HUES64 (cell line): ENCODE data around the gene NODAL.

Experiments
- H3K27ac ChIP-seq: 2 replicates; pipeline ENCODE4 v1.7.0; 2013; ENCODE audit warnings: low read depth, low read length, inconsistent platforms
- H3K27me3 ChIP-seq: 2 replicates; pipeline ENCODE4 v1.6.1; 2013; ENCODE audit warnings: mild to moderate bottlenecking, low read length; ENCODE audit not compliant: insufficient read depth
- H3K36me3 ChIP-seq: 2 replicates; pipeline ENCODE4 v1.6.1; 2013; ENCODE audit warnings: mild to moderate bottlenecking, low read length; ENCODE audit not compliant: insufficient read depth
- H3K4me1 ChIP-seq: 2 replicates; pipeline ENCODE4 v1.6.1; 2013; ENCODE audit warnings: mild to moderate bottlenecking, low read length, moderate library complexity; ENCODE audit not compliant: insufficient read depth
- H3K4me3 ChIP-seq: 2 replicates; pipeline ENCODE4 v1.5.1; 2013; ENCODE audit warnings: mild to moderate bottlenecking, low read length, moderate library complexity
- H3K9ac ChIP-seq: 2 replicates; pipeline ENCODE4 v1.6.1; 2013; ENCODE audit warnings: mild to moderate bottlenecking, low read depth, low read length
- H3K9me3 ChIP-seq: 2 replicates; pipeline ENCODE4 v1.6.1; 2013; ENCODE audit warnings: low read depth, low read length; ENCODE audit not compliant: insufficient read depth
- WGBS: fragments of 150-250, 120-280 bp; methylation state at CpG from one replicate; pipeline ENCODE4 v1.1.7; 2013; ENCODE audit warnings: missing lambda C conversion rate; 5-methylcytosine and 5-hydroxymethylcytosine counted together

The NODAL gene

DNA sequence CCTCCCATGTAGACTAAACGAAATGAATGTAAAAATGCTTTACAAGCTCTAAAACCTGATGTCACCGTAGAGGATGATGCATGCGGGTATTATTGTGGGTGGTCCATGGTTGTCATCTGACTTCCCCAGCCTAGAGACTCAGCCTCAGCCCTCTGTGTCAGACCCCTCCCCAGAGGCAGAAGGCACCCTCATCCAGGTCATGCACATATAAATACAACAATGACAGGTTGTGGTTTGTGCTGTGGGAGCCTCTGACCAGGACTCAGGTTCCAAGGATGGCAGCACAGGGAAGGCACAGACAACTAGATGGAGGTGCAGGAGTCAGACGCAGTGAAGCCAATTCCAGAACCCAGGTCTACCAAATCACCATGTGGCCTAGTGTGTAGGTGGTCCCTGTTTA, 3.3 kb upstream of the NODAL start:
- Histone ChIP-seq H3K36me3 (no peaks in the 10 kb centered on the region), H3K27me3 (peaks cover 39% of the 10 kb centered on the region)

DNA sequence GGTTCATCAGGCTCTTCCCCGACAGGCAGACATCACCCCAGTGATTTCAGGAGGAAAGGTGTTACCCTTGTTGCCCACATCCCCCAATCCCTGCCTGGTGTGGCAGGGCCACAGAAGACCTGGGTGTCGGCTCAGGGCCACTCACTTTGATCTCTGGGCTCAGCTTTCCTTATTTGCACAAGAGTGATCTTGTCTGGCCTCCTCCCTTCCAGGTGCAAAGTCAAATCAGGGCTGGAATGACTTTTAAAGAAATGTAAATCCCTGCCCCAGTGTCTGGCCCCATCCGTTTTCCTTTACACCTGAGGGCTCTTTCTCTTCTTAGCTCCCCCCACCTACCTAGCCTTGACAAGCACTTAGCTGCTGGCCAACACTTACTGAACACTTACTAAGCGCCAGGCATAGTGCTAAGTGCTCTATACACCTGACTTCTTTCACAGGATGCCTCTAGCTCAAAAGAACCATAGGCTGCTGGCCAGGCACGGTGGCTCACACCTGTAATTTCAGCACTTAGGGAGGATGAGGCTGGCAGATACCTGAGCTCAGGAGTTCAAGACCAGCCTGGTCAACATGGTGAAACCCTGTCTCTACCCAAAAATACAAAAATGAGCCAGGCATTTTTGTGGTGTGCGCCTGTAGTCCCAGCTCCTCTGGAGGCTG, 979 bp upstream of the NODAL start:
- Histone ChIP-seq H3K27ac (peak overlapping the region; percentile 74; the same call in 1 of the 2 replicates), H3K4me1 (peaks cover 18% of the 10 kb centered on the region), H3K27me3 (peaks cover 52% of the 10 kb centered on the region), H3K9ac (peak overlapping the region; percentile 71; the same call in 1 of the 2 replicates), H3K4me3 (peak overlapping the region; percentile 70), H3K36me3 (no peaks in the 10 kb centered on the region), H3K9me3 (no peaks in the 10 kb centered on the region)
- WGBS: 22% methylated on average over 6 of the region's 6 CpGs

More for the DNA sequence above, 3.3 kb upstream of the NODAL start:
- Histone ChIP-seq H3K9ac (no peak overlapping the region), H3K9me3 (no peaks in the 10 kb centered on the region), H3K4me3 (no peak overlapping the region), H3K27ac (no peak overlapping the region), H3K4me1 (peaks cover 16% of the 10 kb centered on the region)
- WGBS: 91% methylated on average over 4 of the region's 4 CpGs

DNA sequence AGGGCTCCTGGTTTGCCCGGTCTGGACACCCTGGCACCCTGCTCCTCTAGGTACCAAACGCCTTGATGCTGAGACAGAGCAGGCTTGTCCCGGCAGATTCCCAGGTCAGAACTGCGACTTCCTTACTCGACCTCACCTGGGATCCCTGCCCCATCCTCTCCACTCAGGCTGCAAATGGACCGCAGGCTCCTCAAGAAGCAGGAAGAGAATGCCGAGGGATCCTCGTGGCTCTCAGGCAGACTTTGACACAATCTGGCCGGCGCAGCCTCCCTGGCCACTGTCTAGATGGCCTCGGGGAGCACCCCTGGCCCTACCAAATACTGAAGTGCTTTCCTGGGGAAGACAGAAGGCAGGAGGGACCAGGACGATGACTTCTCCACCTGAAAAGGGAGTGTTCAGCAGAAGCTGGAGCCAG, 421 bp upstream of the NODAL start:
- H3K27me3 ChIP-seq: peaks cover 52% of the 10 kb centered on the region
- peak overlapping the region; percentile 70 for H3K4me3 ChIP-seq
- H3K9ac ChIP-seq: peak overlapping the region; percentile 71
- H3K9me3 ChIP-seq: no peaks in the 10 kb centered on the region
- H3K4me1 ChIP-seq: peaks cover 20% of the 10 kb centered on the region
- peak overlapping the region; percentile 74; the same call in 1 of the 2 replicates for H3K27ac ChIP-seq
- WGBS: 4% methylated on average over 12 of the region's 12 CpGs
- H3K36me3 ChIP-seq: no peaks in the 10 kb centered on the region

DNA sequence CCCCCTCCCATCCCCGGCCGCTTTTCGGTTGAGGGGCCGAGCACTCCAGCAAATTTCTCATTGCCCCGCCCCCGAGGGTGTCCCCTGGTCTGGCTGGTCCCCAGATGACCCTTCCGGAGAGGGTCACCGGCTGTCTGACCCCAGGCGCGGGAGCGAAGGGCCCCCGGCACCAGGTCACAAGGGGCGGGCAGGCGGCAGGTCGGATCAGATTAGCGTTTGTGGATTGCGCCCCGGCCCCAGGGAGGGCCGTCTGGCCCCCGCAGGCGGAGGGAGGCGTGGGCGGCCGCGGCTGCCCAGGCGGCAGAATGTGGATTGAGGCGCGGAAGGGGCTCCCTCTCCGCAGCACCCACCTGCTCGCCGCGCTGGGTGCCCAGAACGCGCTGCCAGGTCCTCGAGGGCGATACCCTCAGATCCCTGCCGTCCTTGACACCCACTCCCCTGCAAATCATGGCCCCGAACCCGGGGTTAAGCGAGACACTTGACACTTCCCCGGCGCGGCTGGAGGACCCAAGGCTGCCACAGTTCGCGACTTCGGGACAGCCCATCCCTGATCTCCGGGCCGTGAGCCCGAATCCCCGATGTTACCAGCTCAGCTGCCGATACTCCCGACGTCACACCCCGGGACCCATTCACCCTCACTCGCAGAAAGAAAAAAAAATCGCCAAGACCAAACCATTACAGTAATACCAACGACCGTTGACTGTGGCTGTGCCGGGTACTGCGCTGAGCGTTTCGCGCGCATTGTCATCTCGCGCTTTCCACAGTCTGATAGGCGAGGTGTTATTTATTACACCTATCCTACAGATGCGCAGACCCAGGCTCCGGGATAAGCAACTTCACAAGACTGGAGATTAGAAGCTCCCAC, 953 bp downstream of the NODAL start:
- H3K4me3 ChIP-seq: peak overlapping the region; percentile 70
- under 1% methylated on average over 69 of the region's 69 CpGs for WGBS

DNA sequence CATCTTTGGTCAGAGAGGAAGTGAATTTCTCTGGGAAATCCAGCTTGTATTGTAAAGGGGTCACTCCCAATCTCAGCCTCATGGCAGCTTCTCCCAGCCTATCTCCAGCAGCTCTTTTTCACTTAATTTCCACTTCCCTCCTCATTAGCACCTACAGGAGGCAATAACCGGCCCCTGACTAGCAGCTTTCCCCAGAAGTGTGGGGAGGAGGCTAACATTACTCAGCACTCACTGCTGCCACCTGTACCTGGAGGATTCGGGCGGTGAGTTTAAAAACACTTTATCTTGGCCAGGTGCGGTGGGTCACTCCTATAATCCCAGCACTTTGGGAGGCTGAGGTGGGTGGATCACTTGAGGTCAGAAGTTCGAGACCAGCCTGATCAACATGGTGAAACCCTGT, 3.8 kb downstream of the NODAL start:
- H3K27ac ChIP-seq: no peak overlapping the region
- H3K9ac ChIP-seq: no peak overlapping the region
- 64% methylated on average over 5 of the region's 5 CpGs for WGBS
- H3K27me3 ChIP-seq: peaks cover 46% of the 10 kb centered on the region
- H3K9me3 ChIP-seq: no peaks in the 10 kb centered on the region
- peaks cover 15% of the 10 kb centered on the region for H3K36me3 ChIP-seq
- H3K4me1 ChIP-seq: peaks cover 4% of the 10 kb centered on the region; the same call in 1 of the 2 replicates
- H3K4me3 ChIP-seq: no peak overlapping the region

More for the DNA sequence above, 953 bp downstream of the NODAL start:
- H3K9me3 ChIP-seq: no peaks in the 10 kb centered on the region
- H3K9ac ChIP-seq: peak overlapping the region; percentile 71
- no peak overlapping the region; the same call in 1 of the 2 replicates for H3K27ac ChIP-seq
- no peaks in the 10 kb centered on the region for H3K36me3 ChIP-seq
- H3K27me3 ChIP-seq: peaks cover 52% of the 10 kb centered on the region
- peaks cover 11% of the 10 kb centered on the region for H3K4me1 ChIP-seq

DNA sequence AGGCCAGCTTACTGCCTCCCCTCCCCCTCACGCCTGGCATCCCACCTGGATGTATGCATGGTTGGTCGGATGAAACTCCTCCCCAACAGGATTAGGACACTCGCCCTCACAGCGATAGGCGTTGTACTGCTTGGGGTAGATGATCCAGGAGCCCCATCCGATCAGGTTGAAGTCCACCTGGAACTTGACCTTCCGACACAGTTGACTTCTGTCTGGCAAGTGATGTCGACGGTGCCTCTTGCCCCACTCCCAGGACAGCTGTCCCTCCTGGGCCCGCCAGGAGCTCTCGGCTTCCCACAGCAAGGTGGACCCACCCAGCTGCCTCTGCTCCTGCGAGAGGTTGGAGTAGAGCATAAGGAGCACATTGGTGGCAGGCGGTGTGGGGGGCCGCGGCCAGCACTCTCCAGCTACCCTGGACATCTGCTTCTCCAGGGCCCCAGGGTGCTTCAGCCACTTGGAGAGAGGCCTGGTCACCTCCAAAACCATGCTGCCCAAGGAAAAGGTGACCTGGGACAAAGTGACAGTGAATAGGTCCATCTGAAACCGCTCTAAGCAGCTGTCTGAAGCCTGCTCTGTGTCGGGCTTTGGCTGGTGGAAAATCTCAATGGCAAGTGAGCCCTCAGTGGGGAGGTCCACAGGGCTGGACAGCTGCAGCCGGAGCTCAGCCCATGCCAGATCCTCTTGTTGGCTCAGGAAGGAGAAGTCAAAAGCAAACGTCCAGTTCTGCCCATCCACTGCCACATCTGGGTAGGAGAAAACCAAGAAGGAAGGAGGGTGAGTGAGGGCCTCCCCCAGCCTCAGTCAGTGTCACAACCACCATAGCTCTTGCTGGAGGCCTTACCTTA, 6.0 kb downstream of the NODAL start:
- no peak overlapping the region for H3K4me3 ChIP-seq
- no peaks in the 10 kb centered on the region for H3K9me3 ChIP-seq
- peaks cover 4% of the 10 kb centered on the region; the same call in 1 of the 2 replicates for H3K4me1 ChIP-seq
- H3K36me3 ChIP-seq: peaks cover 33% of the 10 kb centered on the region
- 94% methylated on average over 19 of the region's 19 CpGs for WGBS
- no peak overlapping the region for H3K27ac ChIP-seq
- H3K27me3 ChIP-seq: peaks cover 24% of the 10 kb centered on the region
- H3K9ac ChIP-seq: no peak overlapping the region

DNA sequence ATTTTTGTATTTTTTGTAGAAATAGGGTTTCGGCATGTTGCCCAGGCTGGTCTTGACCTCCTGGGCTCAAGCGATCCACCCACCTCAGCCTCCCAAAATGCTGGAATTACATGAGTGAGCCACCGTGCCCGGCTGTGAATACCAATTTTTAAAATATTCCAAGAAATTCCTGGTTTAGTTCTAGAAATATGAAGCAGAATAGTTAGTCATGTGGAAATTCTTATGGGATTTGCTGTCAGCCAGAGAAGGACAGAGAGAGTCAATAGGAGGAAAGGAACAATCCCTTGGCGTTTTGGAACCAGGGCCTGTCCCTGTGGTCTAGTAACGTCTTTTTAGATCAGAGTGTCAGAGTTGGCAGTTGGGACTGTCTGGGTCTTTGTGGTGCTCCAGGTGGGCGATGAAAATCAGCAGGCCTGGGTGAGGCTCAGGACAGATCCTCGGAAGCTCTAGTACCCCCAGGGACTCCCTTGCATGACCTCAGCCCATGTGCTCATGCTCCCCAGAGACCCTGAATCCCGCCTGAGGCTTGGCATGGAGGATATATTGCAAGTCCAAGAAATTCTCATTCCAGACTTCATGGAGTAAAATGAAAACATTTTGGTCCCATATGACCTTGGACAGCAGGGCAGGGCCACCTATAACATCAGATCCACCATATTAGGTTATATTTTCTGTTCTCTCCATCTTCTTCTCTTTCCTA, 7.8 kb downstream of the NODAL start:
- WGBS: 90% methylated on average over 8 of the region's 9 CpGs
- Histone ChIP-seq H3K27me3 (peaks cover 6% of the 10 kb centered on the region; the same call in 1 of the 2 replicates), H3K27ac (no peak overlapping the region), H3K36me3 (peaks cover 48% of the 10 kb centered on the region), H3K4me3 (no peak overlapping the region), H3K9me3 (no peaks in the 10 kb centered on the region), H3K4me1 (peaks cover 4% of the 10 kb centered on the region; the same call in 1 of the 2 replicates), H3K9ac (no peak overlapping the region)

DNA sequence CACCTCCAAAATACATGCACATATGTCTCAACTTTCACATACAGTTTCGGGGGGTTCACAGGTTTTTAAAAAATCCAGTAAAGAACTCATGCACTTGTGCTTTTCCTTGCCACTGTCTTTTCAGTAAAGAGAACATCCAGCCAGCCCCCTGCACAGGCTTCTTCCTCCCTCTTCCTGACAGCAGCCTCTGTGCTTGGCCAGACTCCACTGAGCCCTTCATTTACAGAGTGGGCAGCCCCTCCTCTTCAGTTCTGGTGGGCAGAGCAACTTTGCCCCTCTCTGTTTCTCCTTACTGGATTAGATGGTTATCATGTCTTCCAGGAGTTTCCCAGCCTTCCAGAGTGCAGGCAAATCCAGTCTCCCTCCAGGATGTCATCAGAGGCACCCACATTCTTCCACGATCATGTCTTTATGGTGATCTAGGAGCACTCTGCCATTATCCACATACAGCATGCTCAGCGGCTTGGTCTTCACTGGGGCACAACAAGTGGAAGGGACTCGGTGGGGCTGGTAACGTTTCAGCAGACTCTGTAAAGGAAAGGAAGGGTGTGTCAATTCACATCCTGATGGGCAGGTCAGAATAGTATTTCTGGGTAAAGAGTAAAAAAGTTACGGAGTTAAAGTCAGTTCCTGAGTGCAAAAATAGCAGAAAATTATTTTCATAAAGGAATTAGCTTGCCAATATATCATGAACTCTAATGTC, 8.8 kb downstream of the NODAL start:
- Histone ChIP-seq H3K27ac (no peak overlapping the region), H3K36me3 (peaks cover 59% of the 10 kb centered on the region), H3K4me1 (peaks cover 4% of the 10 kb centered on the region; the same call in 1 of the 2 replicates), H3K27me3 (no peaks in the 10 kb centered on the region), H3K9me3 (no peaks in the 10 kb centered on the region), H3K4me3 (no peak overlapping the region), H3K9ac (no peak overlapping the region)
- 94% methylated on average over 6 of the region's 6 CpGs for WGBS

DNA sequence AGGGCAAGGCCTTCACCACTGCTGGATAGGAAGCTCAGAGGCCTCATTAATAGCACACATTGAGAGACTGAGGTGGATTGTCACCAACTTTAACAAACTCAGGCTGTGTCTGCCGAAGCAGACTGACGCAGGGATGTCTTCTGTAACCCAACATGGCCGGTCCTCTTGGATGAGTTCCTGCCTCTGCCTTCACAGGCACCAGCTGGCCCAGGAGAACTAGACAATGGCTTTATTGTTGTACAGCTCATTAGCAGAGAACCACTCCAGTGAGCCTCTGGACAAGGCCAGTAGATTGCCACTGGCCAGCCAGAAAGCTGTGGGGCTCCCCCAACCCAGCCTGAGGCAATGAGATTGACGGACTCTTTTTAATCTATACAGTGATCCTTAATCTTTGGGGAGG, 9.4 kb downstream of the NODAL start:
- H3K4me1 ChIP-seq: no peaks in the 10 kb centered on the region
- no peaks in the 10 kb centered on the region for H3K27me3 ChIP-seq
- H3K4me3 ChIP-seq: no peak overlapping the region
- 96% methylated on average over 4 of the region's 4 CpGs for WGBS
- H3K9me3 ChIP-seq: no peaks in the 10 kb centered on the region
- H3K9ac ChIP-seq: no peak overlapping the region
- H3K27ac ChIP-seq: no peak overlapping the region
- peaks cover 64% of the 10 kb centered on the region for H3K36me3 ChIP-seq
